ENCODE measurements around the gene SERBP1.

GRCh38 chr1:67382292-67382691 is 47.9 kb downstream of the SERBP1 start:
- TF ChIP-seq CTCF (IDR thresholded peaks at IDR 0.05): no peak
- TF ChIP-seq ZFX (IDR thresholded peaks at IDR 0.05; ENCODE audit: borderline replicate concordance): no peak

Data from 22Rv1 (cell line).